HCT116 (cell line): ENCODE measurements around the gene G2E3. TPM values are rescaled to one million over a fixed set of nuclear protein-coding genes. Genes with fewer than 3 reads are reported as not detected.

Source experiments
- ATAC-seq: fragments of 200-7000 bp; cut with Tn5 transposase; 2 replicates; pipeline ENCODE4 v1.9.1; 2020; ENCODE audit warnings: mild to moderate bottlenecking, moderate library complexity
- BruUV-seq: library from RNA; stranded (reverse); fragments of 400-500 nt; replicated peaks from 2 replicates; lab custom pipeline; 2021; lab: Mats Ljungman, UMichigan
- CTCF ChIA-PET: fragments of 300-600 bp; sonication (Branson Sonifier 250); formaldehyde crosslinking; loops from one replicate; lab custom pipeline; 2021; ENCODE audit warnings: antibody characterized with exemption; lab: Charles Lee
- POLR2A ChIA-PET: fragments of 300-600, 350-600 bp; sonication (Branson Sonifier 250); formaldehyde crosslinking; loops from one replicate; lab custom pipeline; 2021; ENCODE audit warnings: antibody characterized with exemption; lab: Charles Lee
- RAD21 ChIA-PET, 2 experiments: fragments of 300-600 bp; sonication (Branson Sonifier 250); formaldehyde crosslinking; loops; one replicate each; lab custom pipeline; 2023; ENCODE audit warnings: low total read pairs in 2 of 2; ENCODE audit not compliant: uncharacterized antibody in 2 of 2, unreplicated experiment in 2 of 2, low non-redundant PET in 1 of 2; lab: Charles Lee
- DNase-seq: peaks from one replicate; pipeline ENCODE4 v3.0.0-alpha.2; 2010; ENCODE audit warnings: low read depth, low spot score
- H2AFZ ChIP-seq: fragments of 200-600 bp; shearing (Covaris generic), sonication (generic); 2 replicates; pipeline ENCODE4 v1.6.1; 2017; ENCODE audit warnings: low read depth, mixed run types, mixed read lengths, antibody characterized with exemption, low read length; ENCODE audit not compliant: poor library complexity, severe bottlenecking
- H3K27ac ChIP-seq: 2 replicates; pipeline ENCODE4 v1.5.1; 2012; ENCODE audit warnings: low read depth, low read length
- H3K27me3 ChIP-seq: fragments of 200-600 bp; sonication (generic); 2 replicates; pipeline ENCODE4 v1.6.1; 2016; ENCODE audit warnings: mixed run types, low read length, mixed read lengths; ENCODE audit not compliant: insufficient read depth
- H3K36me3 ChIP-seq, 2 experiments: fragments of 200-500 bp in 1 of 2; fragments of 200-600 bp in 1 of 2; sonication (Bioruptor generic) in 1 of 2; sonication (generic) in 1 of 2; 2 replicates each; pipeline versions ENCODE4 v1.5.1 to v1.6.1; 2014 to 2016; ENCODE audit warnings: low read length in 2 of 2, inconsistent platforms in 1 of 2, mixed read lengths in 1 of 2, mixed run types in 1 of 2; ENCODE audit not compliant: insufficient read depth in 2 of 2, control insufficient read depth in 1 of 2
- H3K4me1 ChIP-seq, 2 experiments: fragments of 200-600 bp in 1 of 2; sonication (generic) in 1 of 2; 2 replicates each; pipeline versions ENCODE4 v1.5.1 to v1.6.1; 2012 to 2017; ENCODE audit warnings: low read length in 2 of 2, inconsistent platforms in 1 of 2, mild to moderate bottlenecking in 1 of 2, mixed read lengths in 1 of 2, mixed run types in 1 of 2, moderate library complexity in 1 of 2; ENCODE audit not compliant: insufficient read depth in 2 of 2, control insufficient read depth in 1 of 2
- H3K4me2 ChIP-seq: fragments of 200-600 bp; sonication (generic); 2 replicates; pipeline ENCODE4 v1.6.1; 2017; ENCODE audit warnings: mixed run types, low read length, mixed read lengths
- H3K4me3 ChIP-seq, 2 experiments: fragments of 200-600 bp in 1 of 2; sonication (generic) in 1 of 2; replicated peaks in 1 of 2; 2 replicates each; pipeline ENCODE4 v1.5.1; 2011 to 2016; ENCODE audit warnings: low read length in 2 of 2, control low read depth in 1 of 2, low read depth in 1 of 2, mild to moderate bottlenecking in 1 of 2, mixed read lengths in 1 of 2, mixed run types in 1 of 2
- H3K79me2 ChIP-seq: fragments of 200-600 bp; sonication (generic); 2 replicates; pipeline ENCODE4 v1.6.1; 2017; ENCODE audit warnings: mild to moderate bottlenecking, mixed run types, low read length, moderate library complexity, mixed read lengths; ENCODE audit not compliant: insufficient read depth
- H3K9ac ChIP-seq: fragments of 200-600 bp; sonication (generic); 2 replicates; pipeline ENCODE4 v1.6.1; 2016; ENCODE audit warnings: low read length, mixed read lengths
- H3K9me2 ChIP-seq: fragments of 200-600 bp; sonication (generic), shearing (Covaris generic); 2 replicates; pipeline ENCODE4 v1.6.1; 2017; ENCODE audit warnings: mixed run types, mild to moderate bottlenecking, moderate library complexity; ENCODE audit not compliant: insufficient read depth
- H3K9me3 ChIP-seq, 2 experiments: fragments of 200-500 bp in 1 of 2; fragments of 200-600 bp in 1 of 2; sonication (Bioruptor generic) in 1 of 2; sonication (generic) in 1 of 2; 2 replicates each; pipeline ENCODE4 v1.6.1; 2014 to 2017; ENCODE audit warnings: low read length in 2 of 2, mixed read lengths in 2 of 2, inconsistent platforms in 1 of 2, low read depth in 1 of 2, mild to moderate bottlenecking in 1 of 2, mixed run types in 1 of 2, moderate library complexity in 1 of 2; ENCODE audit not compliant: control insufficient read depth in 1 of 2, insufficient read depth in 1 of 2
- H4K20me1 ChIP-seq: fragments of 200-600 bp; sonication (generic), shearing (Covaris generic); 2 replicates; pipeline ENCODE4 v1.6.1; 2017; ENCODE audit warnings: mixed run types, mild to moderate bottlenecking, moderate library complexity; ENCODE audit not compliant: insufficient read depth
- ATF3 ChIP-seq: IDR thresholded peaks from 2 replicates; pipeline ENCODE4 v1.6.1; 2012
- CBX3 ChIP-seq: IDR thresholded peaks from 2 replicates; pipeline ENCODE4 v1.6.1; 2012; ENCODE audit warnings: low read depth
- CEBPB ChIP-seq: IDR thresholded peaks from 2 replicates; pipeline ENCODE4 v1.6.1; 2012; ENCODE audit warnings: low read depth
- CTCF ChIP-seq, 3 experiments: fragments of 200-600 bp in 1 of 3; sonication (generic) in 1 of 3; IDR thresholded peaks in 2 of 3; conservative IDR thresholded peaks in 1 of 3; 2 replicates each; pipeline ENCODE4 v1.5.1; 2012 to 2017; ENCODE audit warnings: low read depth in 2 of 3, low read length in 2 of 3, antibody characterized with exemption in 1 of 3, borderline replicate concordance in 1 of 3, control low read depth in 1 of 3, mild to moderate bottlenecking in 1 of 3, mixed read lengths in 1 of 3, mixed run types in 1 of 3, moderate library complexity in 1 of 3; ENCODE audit not compliant: insufficient read depth in 1 of 3
- EGR1 ChIP-seq: IDR thresholded peaks from 2 replicates; pipeline ENCODE4 v1.6.1; 2012; ENCODE audit warnings: low read depth
- ELF1 ChIP-seq: IDR thresholded peaks from 2 replicates; pipeline ENCODE4 v1.6.1; 2012; ENCODE audit warnings: low read depth, borderline replicate concordance
- EZH2 ChIP-seq: fragments of 200-600 bp; sonication (generic); IDR thresholded peaks from 2 replicates; pipeline ENCODE4 v1.6.1; 2017; ENCODE audit warnings: antibody characterized with exemption, mixed run types
- EZH2phosphoT487 ChIP-seq: fragments of 200-600 bp; IDR thresholded peaks from 2 replicates; pipeline ENCODE4 v1.6.1; 2018; ENCODE audit warnings: antibody characterized with exemption, borderline replicate concordance
- JUND ChIP-seq: IDR thresholded peaks from 2 replicates; pipeline ENCODE4 v1.6.1; 2012
- MAX ChIP-seq: IDR thresholded peaks from 2 replicates; pipeline ENCODE4 v1.6.1; 2012
- SP1 ChIP-seq: IDR thresholded peaks from 2 replicates; pipeline ENCODE4 v1.6.1; 2012; ENCODE audit warnings: low read depth
- SRF ChIP-seq: IDR thresholded peaks from 2 replicates; pipeline ENCODE4 v1.6.1; 2012; ENCODE audit warnings: low read depth
- TCF7L2 ChIP-seq: IDR thresholded peaks from 2 replicates; pipeline ENCODE4 v1.7.0; 2011; ENCODE audit warnings: borderline replicate concordance, inconsistent platforms; ENCODE audit not compliant: insufficient read depth, insufficient read length; ENCODE audit errors: extremely low read depth
- YY1 ChIP-seq: IDR thresholded peaks from 2 replicates; pipeline ENCODE4 v1.6.1; 2011; ENCODE audit warnings: low read length, low read depth, moderate library complexity, mild to moderate bottlenecking; ENCODE audit not compliant: insufficient replicate concordance; ENCODE audit errors: extremely low read depth
- ZFX ChIP-seq: fragments of 450-650 bp; IDR thresholded peaks from 2 replicates; pipeline ENCODE4 v1.6.1; 2017
- intact Hi-C: fragments of 100-400 bp; cut with micrococcal nuclease; formaldehyde crosslinking; loops from 2 replicates; pipeline ENCODE4 v1.10.0; 2022
- total RNA-seq: library from RNA; stranded (reverse); gene quantifications from one replicate; pipeline ENCODE4 v1.2.1, GENCODE V29; 2021; ENCODE audit not compliant: unreplicated experiment

G2E3 gene
- total RNA-seq, 1 experiment from 2014 or later: 47.0 TPM

DNA sequence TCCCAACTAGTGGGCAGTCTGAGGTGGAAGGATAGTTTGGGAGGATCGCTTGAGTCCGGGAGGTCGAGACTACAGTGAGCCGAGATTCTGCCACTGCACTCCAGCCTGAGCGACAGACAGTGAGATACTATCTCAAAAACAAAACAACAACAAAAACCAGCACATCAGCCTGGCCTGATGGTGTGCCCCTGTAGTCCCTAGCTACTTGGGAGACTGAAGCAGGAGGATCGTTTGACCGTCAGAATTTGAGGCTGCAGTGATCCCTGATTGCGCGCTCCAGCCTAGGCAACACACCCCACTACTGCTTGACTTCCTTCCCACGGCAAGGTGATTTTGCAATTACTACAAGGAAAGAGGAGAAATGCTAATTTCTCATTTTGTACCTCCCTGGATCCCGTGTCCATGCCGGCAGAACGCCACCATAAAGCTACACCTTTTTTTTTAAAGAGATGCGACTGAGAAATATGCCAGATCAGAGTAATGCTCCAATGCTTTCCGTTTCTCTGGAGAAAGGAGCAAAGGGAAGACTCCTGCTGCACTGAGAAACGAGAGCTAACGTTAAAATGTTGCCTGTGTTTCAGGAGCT lies 62.5 kb downstream of the G2E3 start:
- Histone ChIP-seq H3K4me1 (peaks cover 3 to 18% of the 10 kb centered on the region in 2 experiments; a peak in 3 of 4 replicates), H3K9me2 (no peaks in the 10 kb centered on the region), H3K36me3 (peaks cover under 1 to 5% of the 10 kb centered on the region in 2 experiments; a peak in 2 of 4 replicates), H4K20me1 (no peaks in the 10 kb centered on the region), H3K4me2 (peak overlapping the region; percentile 76), H2AFZ (no peak overlapping the region), H3K4me3 (peak overlapping the region; percentile 86 to 90), H3K27me3 (no peaks in the 10 kb centered on the region), H3K9ac (peak overlapping the region; percentile 89), H3K9me3 (no peaks in the 10 kb centered on the region), H3K79me2 (peaks cover 42% of the 10 kb centered on the region), H3K27ac (peak overlapping the region; percentile 61)
- ChIA-PET CTCF (no interaction called here), RAD21 (no interaction called here), POLR2A (interaction anchor here (0.7 to 1.6 kb wide), 4 partner anchors 10 to 167 kb away, joined by 3 read pairs; no protein-coding TSS in a partner anchor)
- intact Hi-C loops: no loop called here
- TF ChIP-seq ZFX: no peak
- TF ChIP-seq CEBPB: no peak
- DNase-seq: no peak
- BruUV-seq: TSS peak; percentile 98
- ATAC-seq: peak; percentile 5

- peak within 1 kb of the TSS; percentile 76 for H3K4me2 ChIP-seq
- ChIA-PET CTCF (no interaction called here), RAD21 (no interaction called here), POLR2A (interaction anchor here (0.8 to 1.6 kb wide), 3 partner anchors 11 to 28 kb away, joined by 3 read pairs; no protein-coding TSS in a partner anchor)
- H3K9me2 ChIP-seq: no peaks in the 10 kb centered on the region
- no peaks in the 10 kb centered on the region for H3K27me3 ChIP-seq
- H4K20me1 ChIP-seq: no peaks in the 10 kb centered on the region
- H3K4me3 ChIP-seq: peak within 1 kb of the TSS; percentile 86 to 90
- H2AFZ ChIP-seq: no peak within 1 kb of the TSS
- TSS peak; percentile 41 for BruUV-seq
- peaks cover 0 to 1% of the 10 kb centered on the region in 2 experiments; a peak in 1 of 4 replicates for H3K36me3 ChIP-seq
- H3K79me2 ChIP-seq: peaks cover 50% of the 10 kb centered on the region
- peak within 1 kb of the TSS; percentile 89 for H3K9ac ChIP-seq
- DNase-seq: peak; percentile 65
- ATAC-seq: peak; percentile 98
- no peaks in the 10 kb centered on the region for H3K9me3 ChIP-seq
- intact Hi-C loops: no loop called here
- peak within 1 kb of the TSS; percentile 61 for H3K27ac ChIP-seq
- H3K4me1 ChIP-seq: peaks cover 3 to 18% of the 10 kb centered on the region in 2 experiments; a peak in 3 of 4 replicates
- TF ChIP-seq TCF7L2: no peak
- no peak for TF ChIP-seq ZFX
- TF ChIP-seq MAX: peak; percentile 86
- peak; percentile 70 for TF ChIP-seq JUND
- TF ChIP-seq SRF: no peak
- peak; percentile 78 for TF ChIP-seq ELF1
- no peak for TF ChIP-seq CEBPB
- peak; percentile 89 for TF ChIP-seq CBX3
- TF ChIP-seq SP1: peak; percentile 69
- no peak for TF ChIP-seq ATF3
- TF ChIP-seq EZH2phosphoT487: no peak
- no peak for TF ChIP-seq EZH2
- no peak for TF ChIP-seq CTCF (IDR thresholded peaks at IDR 0.05 in 2 of 3, conservative IDR thresholded peaks at IDR 0.05 in 1 of 3; ENCODE audit: borderline replicate concordance in 1 of 3, insufficient read depth in 1 of 3, low read depth in 2 of 3, low read length in 2 of 3)
- TF ChIP-seq YY1: peak; percentile 96
- peak; percentile 58 for TF ChIP-seq EGR1
Observed at GRCh38 chr14:30621940-30622830, 63.2 kb downstream of the G2E3 start, which contains the start of gene SCFD1. Gene SCFD1, plus strand, starts transcription at chr14:30622319. Its CDS starts 20 bp downstream, at chr14:30622339.
